T47D (cell line): Measurements from ENCODE around the gene HRK.
A peak's percentile ranks its signal among the peaks of the same experiment; 100 is the strongest.

ENCODE experiments used
- DNase-seq, 2 experiments: peaks; one replicate each; pipeline versions ENCODE4 v3.0.0 to v3.0.0-alpha.2; 2011 to 2012; ENCODE audit warnings: low read depth in 1 of 2, low spot score in 1 of 2
- JUND ChIP-seq: IDR thresholded peaks from 2 replicates; pipeline ENCODE4 v1.6.1; 2012; ENCODE audit warnings: low read depth
- in situ Hi-C: cut with HindIII; loops from 2 replicates; pipeline ENCODE4 v1.10.0; 2016; ENCODE audit warnings: low sequenced_read_pairs, low pct_unique_long_range_greater_than_20kb

HRK gene

DNA sequence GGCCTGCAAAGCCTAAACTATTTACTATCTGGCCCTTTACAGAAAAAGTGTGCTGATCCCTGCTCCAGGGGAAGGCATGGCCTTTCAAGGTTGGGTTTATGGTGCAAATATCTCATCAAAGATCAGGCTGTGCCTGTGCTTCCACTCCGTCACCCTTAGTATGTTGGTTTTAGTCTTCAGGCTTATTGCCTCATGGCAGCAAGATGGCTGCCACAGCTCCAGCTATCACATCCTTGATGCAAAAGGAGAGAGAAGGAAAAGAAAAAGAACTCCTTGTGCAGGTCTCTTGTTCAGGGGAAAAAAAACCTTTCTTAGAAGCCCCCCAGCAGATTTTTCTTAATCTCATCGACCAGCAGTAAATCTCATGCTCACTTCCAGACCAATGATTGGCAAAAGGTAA lies 9.1 kb upstream of the HRK start:
- DNase-seq, result no peak
- in situ Hi-C loops, result no loop called here
- no peak for TF ChIP-seq JUND

DNA sequence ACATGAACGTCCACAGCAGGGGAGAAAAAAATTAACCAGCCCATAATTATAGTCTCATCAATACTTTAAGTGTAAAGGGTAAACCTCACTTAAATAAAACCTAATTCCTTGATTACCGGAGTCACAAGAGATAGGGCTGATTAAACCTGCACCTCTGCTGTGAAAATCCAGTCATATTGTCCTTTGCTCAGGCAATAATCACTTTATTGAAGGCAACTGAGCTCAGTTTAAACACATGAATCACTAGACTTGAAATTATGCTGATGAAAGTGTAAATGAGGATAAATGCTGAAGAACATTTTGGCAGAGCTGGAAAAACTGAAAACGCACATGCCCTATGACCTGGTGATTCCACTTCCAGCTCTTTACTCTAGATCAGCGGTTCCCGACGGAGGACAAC lies 6.7 kb upstream of the HRK start:
- DNase-seq, result no peak

DNA sequence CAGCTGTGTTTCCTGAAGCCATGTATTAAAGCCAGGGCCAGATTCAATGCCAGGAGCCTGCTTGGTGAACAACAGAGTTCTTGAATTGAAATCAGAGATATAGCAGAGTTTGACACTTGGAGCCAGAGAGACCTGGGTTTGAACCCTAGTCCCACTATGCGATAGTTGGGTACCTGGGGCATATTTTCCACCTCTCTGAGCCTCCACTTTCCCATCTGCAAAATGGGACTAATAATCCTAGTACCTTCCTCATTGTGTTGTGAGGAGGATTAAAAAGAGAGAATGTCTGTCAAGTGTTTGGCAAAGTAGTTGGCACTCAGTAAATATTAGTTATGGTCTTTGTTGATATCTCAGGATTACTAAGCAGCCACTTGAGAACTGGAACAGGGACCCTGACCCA lies 6.0 kb upstream of the HRK start:
- DNase-seq, result no peak
- in situ Hi-C loops, result no loop called here
- TF ChIP-seq JUND, result no peak

More for the DNA sequence above, 6.7 kb upstream of the HRK start:
- TF ChIP-seq JUND, result no peak
- in situ Hi-C loops, result no loop called here

DNA sequence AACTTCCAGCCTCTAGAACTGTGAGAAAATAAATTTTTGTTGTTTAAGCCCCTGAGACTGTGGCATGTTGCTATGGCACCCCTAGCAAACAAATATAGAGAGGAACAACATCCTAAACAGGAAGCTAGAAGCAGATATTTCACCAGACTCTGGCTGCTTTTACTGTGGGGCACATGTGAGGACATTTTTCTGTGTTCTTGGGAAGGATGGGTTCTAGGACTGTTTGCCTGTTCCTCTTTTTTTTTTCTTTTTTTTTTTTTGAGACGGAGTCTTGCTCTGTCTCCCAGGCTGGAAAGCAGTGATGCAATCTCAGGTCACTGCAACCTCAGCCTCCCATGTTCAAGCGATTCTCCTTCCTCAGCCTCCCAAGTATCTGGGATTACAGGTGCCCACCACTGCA lies 4.2 kb upstream of the HRK start:
- DNase-seq, result no peak
- in situ Hi-C loops, result no loop called here
- TF ChIP-seq JUND, result no peak

DNA sequence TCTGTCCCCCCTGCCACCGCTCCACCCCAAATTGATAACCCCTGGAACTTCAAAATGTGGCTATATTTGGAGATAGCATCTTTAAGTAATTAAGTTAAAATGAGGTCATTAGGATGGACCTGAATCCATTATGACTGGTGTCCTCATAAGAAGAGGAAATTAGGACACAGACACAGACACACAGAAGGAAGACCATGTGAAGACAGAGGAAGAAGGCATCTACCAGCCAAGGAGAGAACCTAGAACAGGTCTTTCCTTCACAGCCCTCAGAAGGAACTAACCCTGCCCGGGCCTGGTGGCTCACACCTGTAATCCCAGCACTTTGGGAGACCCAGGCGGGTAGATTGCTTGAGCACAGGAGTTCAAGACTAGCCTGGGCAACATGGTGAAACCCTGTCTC lies 3.6 kb upstream of the HRK start:
- no peak for TF ChIP-seq JUND
- in situ Hi-C loops, result no loop called here
- no peak for DNase-seq

DNA sequence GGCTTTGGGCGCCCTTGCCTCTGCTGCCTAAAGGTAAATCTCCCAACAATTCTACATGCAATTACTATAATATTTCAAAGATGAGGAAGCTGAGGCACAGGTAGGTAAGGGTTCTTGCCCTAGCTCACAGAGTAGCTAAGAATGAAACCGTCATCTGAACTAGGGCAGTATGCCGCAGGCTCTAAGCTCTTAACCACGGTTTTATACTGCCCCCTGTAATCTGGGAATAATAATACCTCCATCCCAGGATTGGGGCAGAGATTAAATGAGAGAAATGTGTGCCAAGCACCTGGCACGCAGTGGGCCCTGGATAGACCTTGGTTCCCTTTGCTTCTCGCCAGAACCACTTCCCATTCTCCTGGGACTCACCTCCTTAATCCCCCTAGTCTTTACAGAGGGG lies 1.5 kb upstream of the HRK start:
- DNase-seq, result peak in 1 of 2 experiments; percentile 58

DNA sequence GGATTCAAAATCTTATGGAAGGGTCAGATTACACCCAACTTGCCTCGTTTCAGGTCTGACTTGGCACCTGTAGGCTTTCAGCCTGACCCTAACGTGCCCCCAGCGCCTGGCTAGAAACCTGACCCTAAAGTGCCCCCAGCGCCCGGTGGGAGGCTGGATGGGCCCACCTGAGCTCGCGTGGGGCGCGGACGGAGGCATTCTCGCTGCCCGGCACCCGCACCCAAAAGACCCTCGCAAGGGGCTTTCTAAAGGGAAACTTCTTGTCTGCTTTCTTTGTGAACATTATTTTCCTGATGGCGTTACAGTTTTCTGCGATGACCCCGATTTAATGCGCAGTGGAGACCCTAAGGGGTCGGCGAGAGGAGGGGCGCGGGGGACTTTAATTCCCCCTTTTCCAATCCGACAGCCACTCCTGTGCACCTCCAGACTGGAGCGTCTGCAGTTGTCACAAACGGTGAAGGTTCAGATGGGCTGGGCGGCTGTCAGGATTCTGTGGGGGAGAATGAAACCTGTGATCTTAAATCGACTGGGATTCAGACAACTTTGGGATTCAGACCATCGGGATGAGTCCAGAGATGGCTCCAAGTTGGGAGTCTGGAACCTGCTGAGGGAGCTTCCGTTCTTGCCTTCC lies 751 bp upstream of the HRK start:
- DNase-seq, result no peak
- TF ChIP-seq JUND, result no peak
- in situ Hi-C loops, result no loop called here

More for the DNA sequence above, 1.5 kb upstream of the HRK start:
- no peak for TF ChIP-seq JUND
- in situ Hi-C loops, result no loop called here

DNA sequence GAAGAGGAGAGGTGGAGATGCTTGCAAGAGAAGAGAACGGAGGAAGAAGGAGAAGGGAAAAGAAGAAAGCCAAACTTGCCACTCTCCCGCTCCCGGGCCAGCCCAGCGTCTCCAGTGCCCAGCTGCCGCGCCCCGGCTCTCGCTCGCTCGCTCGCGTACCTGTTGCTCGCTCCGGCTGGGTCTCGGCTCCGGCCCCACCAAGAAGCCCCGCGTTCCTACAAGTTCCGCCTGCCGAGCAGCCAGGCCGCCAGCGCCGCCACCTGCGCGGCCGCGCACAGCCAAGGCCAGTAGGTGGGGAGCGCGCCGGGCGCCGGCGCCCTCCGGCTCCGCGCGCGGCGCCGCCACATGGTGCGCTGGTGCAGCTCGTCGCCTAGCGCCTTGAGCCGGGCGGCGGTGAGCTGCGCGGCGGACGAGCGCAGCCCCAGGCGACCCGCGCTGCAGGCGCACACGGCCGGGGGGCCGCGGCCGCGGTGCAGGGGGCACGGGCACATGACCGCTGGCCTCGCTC lies 370 bp downstream of the HRK start:
- in situ Hi-C loops, result no loop called here
- peak; percentile 79 to 94 for DNase-seq
- TF ChIP-seq JUND, result no peak

DNA sequence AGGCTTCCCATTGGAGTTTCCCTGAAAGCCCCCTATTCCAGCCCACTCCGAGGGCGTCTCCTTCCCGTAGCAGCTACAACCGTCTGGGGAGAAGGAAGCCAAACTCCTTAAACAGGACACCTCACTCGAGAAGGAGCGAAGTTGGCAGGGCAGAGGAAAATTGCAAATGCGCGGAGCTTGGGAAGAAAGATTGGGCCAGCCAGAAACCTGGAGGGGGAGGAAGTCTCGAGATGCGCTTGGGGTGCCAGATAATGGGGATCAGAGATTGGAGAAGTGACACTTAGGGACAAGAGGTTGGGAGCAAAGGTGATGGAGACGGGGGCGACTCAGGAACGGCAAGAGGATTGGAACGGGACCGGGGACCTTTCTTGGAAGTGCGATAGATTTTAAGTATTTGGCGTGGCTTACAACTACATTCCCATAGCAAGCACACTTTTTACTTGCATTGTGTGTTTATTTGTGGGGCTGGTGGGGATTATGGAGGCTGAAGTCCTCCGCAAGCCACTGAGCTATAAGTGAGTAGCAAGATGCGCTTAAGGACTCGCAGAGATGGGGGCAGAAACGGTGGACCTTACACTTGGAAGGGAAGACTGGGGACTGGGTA lies 926 bp downstream of the HRK start:
- no peak for DNase-seq
- in situ Hi-C loops, result no loop called here
- TF ChIP-seq JUND, result no peak

DNA sequence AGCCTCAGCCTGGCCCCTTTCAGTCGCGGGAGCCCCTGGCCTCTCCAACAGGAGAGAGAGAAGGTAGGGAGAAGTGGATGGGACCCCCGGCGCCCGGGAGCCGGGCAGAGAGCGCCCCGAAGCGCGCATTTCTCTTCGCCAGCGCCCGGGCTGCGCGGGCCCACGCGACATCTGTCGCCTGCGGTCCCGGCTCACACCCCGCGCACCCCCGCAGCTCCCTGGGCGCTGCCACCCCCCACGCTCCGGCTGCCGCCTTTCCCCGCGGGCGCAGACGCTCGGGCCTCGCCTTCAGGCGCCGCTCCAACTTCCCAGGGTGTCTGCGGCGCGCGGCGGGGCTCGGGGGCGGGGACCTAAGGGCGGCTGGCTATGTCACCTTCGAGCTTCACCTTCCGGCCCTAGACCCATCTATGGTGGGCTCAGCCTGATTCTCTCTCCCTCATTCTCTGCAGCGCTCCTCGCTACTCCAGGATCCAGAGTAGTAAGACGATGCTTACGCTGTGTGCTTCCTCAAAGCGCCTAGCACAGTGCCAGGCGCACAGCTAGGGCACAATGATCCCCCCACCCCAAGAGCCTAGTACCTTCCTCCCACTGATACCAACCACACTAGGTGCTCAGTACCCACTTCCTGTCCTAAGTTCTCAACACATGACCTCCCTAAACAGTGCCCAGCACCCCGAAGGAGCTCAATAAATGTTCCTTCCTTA lies 1.6 kb downstream of the HRK start:
- DNase-seq, result no peak
- in situ Hi-C loops, result no loop called here
- TF ChIP-seq JUND, result no peak

DNA sequence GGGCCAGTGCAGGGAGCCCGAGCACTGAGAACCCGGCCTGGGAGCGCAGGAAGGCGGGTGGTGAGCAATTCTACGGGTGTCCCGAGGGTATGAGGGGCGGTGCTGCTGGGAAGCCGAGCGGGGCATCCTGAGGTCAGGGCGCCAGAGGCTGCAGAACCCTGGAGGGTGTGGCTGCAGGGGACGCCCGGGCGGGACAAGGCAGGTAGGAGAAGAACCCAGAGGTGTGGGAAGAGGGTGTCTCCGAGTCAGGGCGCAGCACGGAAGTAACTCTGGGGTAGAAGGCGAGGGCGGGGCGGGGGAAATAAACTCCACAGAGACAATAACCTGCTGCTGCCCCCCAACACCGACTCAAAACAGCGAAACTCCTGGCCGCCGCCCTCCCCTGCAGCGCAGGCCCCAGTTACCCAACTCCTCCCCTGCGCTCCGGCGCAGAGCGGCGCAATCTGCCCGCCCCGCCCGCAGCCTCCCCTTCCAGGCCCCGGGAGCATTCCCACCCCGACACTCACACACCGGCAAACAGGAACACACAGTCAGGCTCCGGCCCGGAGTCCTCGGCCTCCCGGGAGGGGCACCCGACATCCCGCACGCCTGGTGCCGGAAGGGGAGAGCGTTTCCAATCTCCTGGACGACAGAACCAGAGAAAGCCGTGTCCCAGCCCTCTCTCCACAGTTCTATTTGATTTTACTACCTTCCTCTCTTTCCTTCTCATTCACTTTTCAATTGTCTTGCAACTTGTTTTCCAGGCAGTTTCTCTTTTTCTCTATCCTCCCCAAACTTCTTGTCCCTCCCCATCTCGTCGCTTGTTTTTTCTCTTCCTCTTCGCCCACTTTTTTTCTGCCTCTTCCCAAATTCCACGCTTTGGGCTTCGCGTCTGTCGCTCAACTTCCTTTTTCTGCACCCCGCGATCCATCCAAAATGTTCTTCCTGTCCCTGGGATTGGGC lies 2.4 kb downstream of the HRK start:
- in situ Hi-C loops, result no loop called here
- no peak for TF ChIP-seq JUND
- DNase-seq, result peak in 1 of 2 experiments; percentile 60

DNA sequence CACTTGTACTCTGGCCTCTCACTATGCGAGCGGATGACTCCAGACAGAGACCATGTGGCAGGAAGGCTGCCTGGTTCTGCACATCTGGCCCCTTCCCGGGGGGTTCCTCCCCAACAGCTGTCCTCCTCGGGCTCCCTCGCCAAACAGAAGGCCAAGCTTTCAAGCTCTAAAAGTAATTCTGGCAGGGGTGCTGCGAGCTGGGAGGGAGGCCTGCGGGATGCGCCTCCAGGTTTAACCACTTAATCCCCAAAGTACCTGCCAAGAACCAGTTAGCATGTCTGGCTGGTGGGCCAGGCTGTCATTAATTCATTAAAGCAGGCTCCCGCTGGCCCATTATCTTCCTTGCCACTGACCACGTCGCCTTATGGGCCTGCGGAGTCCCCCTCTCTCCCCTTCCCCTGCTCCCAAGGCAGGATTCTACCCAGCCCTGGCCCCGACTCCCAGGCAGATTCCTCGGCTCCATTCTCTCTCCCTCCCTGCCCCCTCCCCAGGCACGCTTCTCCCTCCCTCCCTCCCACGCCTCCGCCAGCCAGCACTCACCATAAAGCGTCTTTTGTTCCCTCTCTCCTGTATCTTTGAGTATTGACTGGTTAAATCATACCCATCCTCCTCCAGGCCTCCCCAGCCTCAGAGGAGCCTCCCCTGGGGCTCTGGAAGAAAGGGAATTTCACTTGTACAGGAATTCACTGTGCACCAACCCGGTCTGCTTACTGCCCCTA lies 4.9 kb downstream of the HRK start:
- DNase-seq, result no peak

More for the DNA sequence above, 4.9 kb downstream of the HRK start:
- no peak for TF ChIP-seq JUND
- in situ Hi-C loops, result no loop called here
